HG03135 (cell line): ENCODE results near the gene FAM161A.

Experiments used
- ATAC-seq: cut with Tn5 transposase; IDR thresholded peaks from one replicate; pipeline ENCODE4 v1.9.1; 2021; ENCODE audit warnings: mild to moderate bottlenecking, moderate library complexity; ENCODE audit not compliant: unreplicated experiment

FAM161A gene

GRCh38 chr2:61787941-61788563, 65.8 kb downstream of the FAM161A start:
- ATAC-seq = no peak

- no peak for ATAC-seq
These were observed 67.0 kb downstream of the FAM161A start for GRCh38 chr2:61786876-61787275.

DNA sequence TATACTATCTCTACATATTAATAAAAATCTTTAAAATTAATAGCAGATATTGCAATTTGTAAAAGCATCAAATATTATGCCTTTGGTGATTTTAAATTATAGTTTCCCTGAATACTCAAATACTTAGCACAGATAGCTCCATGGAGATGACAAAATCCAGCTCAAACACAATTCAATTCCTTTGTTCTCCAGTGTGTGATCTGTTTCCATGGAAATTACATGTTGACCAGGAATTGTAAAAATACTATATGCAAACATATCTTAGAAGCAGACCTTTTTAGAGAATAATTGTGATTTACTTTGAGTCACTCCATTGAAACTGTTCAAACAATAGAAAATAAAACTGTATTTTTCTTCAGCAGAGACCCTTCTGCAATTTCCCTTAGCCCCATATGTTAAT, 68.3 kb downstream of the FAM161A start:
- no peak for ATAC-seq

DNA sequence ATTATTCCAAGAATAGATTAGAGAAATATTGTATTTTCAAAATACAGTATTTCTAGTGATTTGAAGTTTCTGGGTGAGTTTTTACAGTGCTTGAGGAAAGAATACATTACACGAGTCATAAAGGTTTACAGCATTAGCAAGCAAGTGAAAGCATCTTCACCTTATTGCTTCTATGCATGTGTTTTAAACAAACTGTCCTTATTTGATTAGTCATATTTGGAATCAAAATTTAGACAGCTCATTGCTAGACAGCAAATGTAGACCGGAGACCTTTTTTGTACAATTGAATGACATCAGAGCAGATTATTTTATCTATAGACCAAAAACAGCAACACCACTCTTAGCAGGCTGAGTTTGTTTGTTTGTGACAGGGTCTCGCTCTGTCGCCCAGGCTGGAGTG, 69.2 kb downstream of the FAM161A start:
- no peak for ATAC-seq

DNA sequence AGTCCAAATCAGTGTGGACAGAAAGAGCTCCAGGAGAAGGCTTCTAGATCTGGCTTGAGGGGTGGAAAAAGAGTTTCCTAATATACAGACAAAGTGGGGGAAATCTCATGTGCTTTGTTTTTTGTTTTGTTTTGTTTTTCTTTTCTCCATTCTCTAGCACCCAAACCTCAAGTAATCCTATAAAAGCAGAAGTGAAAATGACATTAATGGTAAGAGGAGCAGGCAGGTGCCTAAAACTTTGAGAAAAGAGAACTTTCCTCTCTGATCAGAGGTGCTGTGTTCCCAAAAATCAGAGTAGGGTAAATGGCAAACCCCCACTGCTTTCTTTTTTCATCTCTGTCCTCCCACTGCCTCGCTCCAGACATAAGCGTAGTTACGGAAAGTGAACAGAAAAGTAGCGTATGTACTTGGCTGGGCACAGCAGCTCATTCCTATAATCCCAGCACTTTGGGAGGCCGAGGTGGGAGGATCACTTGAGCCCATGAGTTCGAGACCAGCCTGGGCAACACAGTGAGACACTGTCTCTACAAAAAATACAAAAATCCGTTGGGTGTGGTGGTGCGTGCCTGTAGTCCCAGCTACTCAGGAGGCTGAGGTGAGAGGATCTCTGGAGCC, 77.8 kb downstream of the FAM161A start:
- peak; percentile 90 for ATAC-seq
